COLO829 (cell line): Measurements from ENCODE around the gene SH3BP4.
"Not testable (repeated sequence)": the region's sequence is repeated elsewhere in the genome, so short reads cannot be mapped to it uniquely, and the experiment has no call there.

Experiments used
- DNase-seq: peaks from one replicate; pipeline ENCODE4 v3.0.0; 2012; ENCODE audit warnings: low spot score

SH3BP4 gene

GRCh38 chr2:235017441-235017840, 65.6 kb downstream of the SH3BP4 start:
- DNase-seq: no peak

- DNase-seq: no peak
These were observed 67.0 kb downstream of the SH3BP4 start for GRCh38 chr2:235018838-235019237.

GRCh38 chr2:235020141-235020540, 68.3 kb downstream of the SH3BP4 start:
- DNase-seq: not testable (repeated sequence)

GRCh38 chr2:235021752-235022151, 69.9 kb downstream of the SH3BP4 start:
- DNase-seq: peak; percentile 60

GRCh38 chr2:235024191-235024860, 72.5 kb downstream of the SH3BP4 start:
- DNase-seq: no peak

GRCh38 chr2:235024931-235025773, 73.3 kb downstream of the SH3BP4 start:
- DNase-seq: no peak

GRCh38 chr2:235025800-235026536, 74.2 kb downstream of the SH3BP4 start:
- DNase-seq: no peak

- no peak for DNase-seq
These were observed 75.1 kb downstream of the SH3BP4 start for GRCh38 chr2:235026649-235027557.

- DNase-seq: no peak
These were observed 75.9 kb downstream of the SH3BP4 start for GRCh38 chr2:235027558-235028214.

GRCh38 chr2:235028646-235029045, 76.8 kb downstream of the SH3BP4 start:
- no peak for DNase-seq

- no peak for DNase-seq
These were observed 77.2 kb downstream of the SH3BP4 start for GRCh38 chr2:235029054-235029453.

GRCh38 chr2:235030126-235030525, 78.3 kb downstream of the SH3BP4 start:
- no peak for DNase-seq

- no peak for DNase-seq
These were observed 79.1 kb downstream of the SH3BP4 start for GRCh38 chr2:235030936-235031335.

- no peak for DNase-seq
These were observed 80.0 kb downstream of the SH3BP4 start for GRCh38 chr2:235031686-235032373.

- no peak for DNase-seq
These were observed 80.6 kb downstream of the SH3BP4 start for GRCh38 chr2:235032466-235032865.

- no peak for DNase-seq
These were observed 81.1 kb downstream of the SH3BP4 start for GRCh38 chr2:235032949-235033348.

- no peak for DNase-seq
These were observed 82.7 kb downstream of the SH3BP4 start for GRCh38 chr2:235034265-235035118.

- DNase-seq: no peak
These were observed 85.9 kb downstream of the SH3BP4 start for GRCh38 chr2:235037604-235038166.

GRCh38 chr2:235041221-235041917, 89.6 kb downstream of the SH3BP4 start:
- DNase-seq: no peak
